WTC11 (cell line): ENCODE data around the gene RFTN1. TPM values are rescaled to one million over a fixed set of nuclear protein-coding genes. Genes with fewer than 3 reads are reported as not detected.

Experiments
- ATAC-seq: fragments of 200-7000 bp; cut with Tn5 transposase; 2 replicates; pipeline ENCODE4 v1.10.0; 2021; ENCODE audit warnings: mild to moderate bottlenecking, moderate library complexity
- CTCF ChIA-PET: fragments of 300-600 bp; sonication (Branson Sonifier 250); formaldehyde crosslinking; loops from one replicate; lab custom pipeline; 2021; ENCODE audit warnings: antibody characterized with exemption; lab: Charles Lee
- POLR2A ChIA-PET: fragments of 350-600 bp; sonication (Branson Sonifier 250); formaldehyde crosslinking; loops from one replicate; lab custom pipeline; 2021; ENCODE audit warnings: antibody characterized with exemption; lab: Charles Lee
- DNase-seq: peaks from one replicate; pipeline ENCODE4 v3.0.0; 2021; ENCODE audit warnings: low spot score
- H3K27ac Mint-ChIP-seq: 2 replicates; pipeline ENCODE4 v1.8.0; 2021; ENCODE audit warnings: mixed read lengths
- H3K27me3 Mint-ChIP-seq: 2 replicates; pipeline ENCODE4 v1.8.0; 2021; ENCODE audit warnings: low read depth, mild to moderate bottlenecking, moderate library complexity, mixed read lengths
- H3K36me3 Mint-ChIP-seq: 2 replicates; pipeline ENCODE4 v1.8.0; 2021; ENCODE audit warnings: mixed read lengths
- H3K4me1 Mint-ChIP-seq: 2 replicates; pipeline ENCODE4 v1.8.0; 2022; ENCODE audit warnings: mixed read lengths
- H3K4me3 Mint-ChIP-seq: 2 replicates; pipeline ENCODE4 v1.8.0; 2021; ENCODE audit warnings: mild to moderate bottlenecking, moderate library complexity, mixed read lengths
- H3K9me3 Mint-ChIP-seq: 2 replicates; pipeline ENCODE4 v1.8.0; 2021; ENCODE audit warnings: mixed read lengths
- ATF1 ChIP-seq: sonication (generic); formaldehyde crosslinking; IDR thresholded peaks from 2 replicates; pipeline ENCODE4 v1.8.1; 2023; ENCODE audit warnings: mild to moderate bottlenecking, moderate library complexity, missing genetic modification reagents
- ETV6 ChIP-seq: sonication (generic); formaldehyde crosslinking; IDR thresholded peaks from 2 replicates; pipeline ENCODE4 v1.8.1; 2022; ENCODE audit warnings: mild to moderate bottlenecking, missing genetic modification reagents
- MXD4 ChIP-seq: fragments of 250-450 bp; sonication (Bioruptor Pico); IDR thresholded peaks from 2 replicates; pipeline ENCODE4 v1.8.0; 2021; ENCODE audit warnings: mild to moderate bottlenecking, moderate library complexity, borderline replicate concordance
- MYBL2 ChIP-seq: sonication (generic); formaldehyde crosslinking; IDR thresholded peaks from 2 replicates; pipeline ENCODE4 v1.8.1; 2023; ENCODE audit warnings: mild to moderate bottlenecking, moderate library complexity, missing genetic modification reagents
- NFE2L1 ChIP-seq: sonication (generic); formaldehyde crosslinking; IDR thresholded peaks from 2 replicates; pipeline ENCODE4 v1.8.1; 2023; ENCODE audit warnings: missing genetic modification reagents
- NR3C1 ChIP-seq: sonication (generic); formaldehyde crosslinking; conservative IDR thresholded peaks from 2 replicates; pipeline ENCODE4 v1.8.1; 2023; ENCODE audit warnings: low read depth, mild to moderate bottlenecking, missing genetic modification reagents
- SOX15 ChIP-seq: fragments of 250-450 bp; sonication (Bioruptor Pico); IDR thresholded peaks from 2 replicates; pipeline ENCODE4 v1.9.0; 2021; ENCODE audit warnings: mild to moderate bottlenecking
- ZNF138 ChIP-seq: sonication (generic); formaldehyde crosslinking; conservative IDR thresholded peaks from 2 replicates; pipeline ENCODE4 v1.8.1; 2022; ENCODE audit warnings: mild to moderate bottlenecking, moderate library complexity, missing genetic modification reagents
- ZNF219 ChIP-seq: sonication (generic); formaldehyde crosslinking; IDR thresholded peaks from 2 replicates; pipeline ENCODE4 v1.8.0; 2023; ENCODE audit warnings: missing genetic modification reagents, mild to moderate bottlenecking, borderline replicate concordance
- ZNF232 ChIP-seq: sonication (generic); formaldehyde crosslinking; IDR thresholded peaks from 2 replicates; pipeline ENCODE4 v1.8.0; 2022; ENCODE audit warnings: mild to moderate bottlenecking, missing genetic modification reagents
- ZNF671 ChIP-seq: fragments of 250-450 bp; sonication (Bioruptor Pico); IDR thresholded peaks from 2 replicates; pipeline ENCODE4 v1.8.0; 2021; ENCODE audit warnings: mild to moderate bottlenecking
- total RNA-seq: library from RNA; stranded (reverse); gene quantifications from 3 replicates; pipeline ENCODE4 v1.2.3, GENCODE V29; 2021
- TF ChIP-seq, protein P1 (sequence below): sonication (generic); formaldehyde crosslinking; IDR thresholded peaks from 2 replicates; pipeline ENCODE4 v1.8.1; 2022; ENCODE audit warnings: low read depth, missing genetic modification reagents, borderline replicate concordance
- TF ChIP-seq, protein P2 (sequence below): sonication (generic); formaldehyde crosslinking; IDR thresholded peaks from 2 replicates; pipeline ENCODE4 v1.8.1; 2022; ENCODE audit warnings: missing genetic modification reagents, borderline replicate concordance
- TF ChIP-seq, protein P3 (sequence below): fragments of 250-450 bp; sonication (Bioruptor Pico); IDR thresholded peaks from 2 replicates; pipeline ENCODE4 v2.1.2; 2022; ENCODE audit warnings: mild to moderate bottlenecking, moderate library complexity
- TF ChIP-seq, protein P4 (sequence below): sonication (generic); formaldehyde crosslinking; IDR thresholded peaks from 2 replicates; pipeline ENCODE4 v1.8.0; 2022; ENCODE audit warnings: missing genetic modification reagents
- TF ChIP-seq, protein P5 (sequence below): sonication (generic); formaldehyde crosslinking; IDR thresholded peaks from 2 replicates; pipeline ENCODE4 v1.8.0; 2022; ENCODE audit warnings: mild to moderate bottlenecking, missing genetic modification reagents
- TF ChIP-seq, protein P6 (sequence below): sonication (generic); formaldehyde crosslinking; IDR thresholded peaks from 2 replicates; pipeline ENCODE4 v1.8.1; 2022; ENCODE audit warnings: mild to moderate bottlenecking, moderate library complexity, missing genetic modification reagents
- TF ChIP-seq, protein P7 (sequence below): sonication (generic); formaldehyde crosslinking; IDR thresholded peaks from 2 replicates; pipeline ENCODE4 v1.8.1; 2023; ENCODE audit warnings: mild to moderate bottlenecking, missing genetic modification reagents
- TF ChIP-seq, protein P8 (sequence below): sonication (generic); formaldehyde crosslinking; IDR thresholded peaks from 2 replicates; pipeline ENCODE4 v1.8.1; 2022; ENCODE audit warnings: mild to moderate bottlenecking, missing genetic modification reagents, moderate library complexity, borderline replicate concordance

Gene RFTN1
- total RNA-seq, 1 experiment from 2014 or later = 3.8 TPM

DNA sequence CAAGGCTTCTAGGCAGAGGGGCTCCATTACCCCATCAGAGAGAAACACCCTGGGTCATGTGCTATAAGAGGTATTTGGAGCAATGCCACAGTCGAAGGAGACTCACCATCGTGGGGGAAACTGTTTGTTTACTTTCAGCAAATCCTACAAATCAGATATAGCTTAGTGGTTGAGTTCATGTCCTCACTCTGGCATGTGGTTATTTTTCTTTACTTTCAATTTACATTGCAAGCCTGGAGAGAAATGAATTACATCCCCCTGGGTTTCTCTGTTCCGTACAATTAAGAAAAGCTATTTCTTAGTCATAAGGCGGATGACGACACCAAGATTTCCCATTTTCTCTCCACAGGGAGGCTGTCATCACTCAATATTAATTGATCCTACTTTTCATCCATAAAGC is 36.9 kb downstream of the RFTN1 start (continued):
- TF ChIP-seq, protein P1, sequence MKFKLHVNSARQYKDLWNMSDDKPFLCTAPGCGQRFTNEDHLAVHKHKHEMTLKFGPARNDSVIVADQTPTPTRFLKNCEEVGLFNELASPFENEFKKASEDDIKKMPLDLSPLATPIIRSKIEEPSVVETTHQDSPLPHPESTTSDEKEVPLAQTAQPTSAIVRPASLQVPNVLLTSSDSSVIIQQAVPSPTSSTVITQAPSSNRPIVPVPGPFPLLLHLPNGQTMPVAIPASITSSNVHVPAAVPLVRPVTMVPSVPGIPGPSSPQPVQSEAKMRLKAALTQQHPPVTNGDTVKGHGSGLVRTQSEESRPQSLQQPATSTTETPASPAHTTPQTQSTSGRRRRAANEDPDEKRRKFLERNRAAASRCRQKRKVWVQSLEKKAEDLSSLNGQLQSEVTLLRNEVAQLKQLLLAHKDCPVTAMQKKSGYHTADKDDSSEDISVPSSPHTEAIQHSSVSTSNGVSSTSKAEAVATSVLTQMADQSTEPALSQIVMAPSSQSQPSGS (CRISPR knock-in tag) = no peak
- no peak for TF ChIP-seq ZNF671
- TF ChIP-seq SOX15 (CRISPR knock-in tag) = no peak
- TF ChIP-seq NR3C1 (CRISPR knock-in tag) = no peak
- no peak for TF ChIP-seq ATF1

DNA sequence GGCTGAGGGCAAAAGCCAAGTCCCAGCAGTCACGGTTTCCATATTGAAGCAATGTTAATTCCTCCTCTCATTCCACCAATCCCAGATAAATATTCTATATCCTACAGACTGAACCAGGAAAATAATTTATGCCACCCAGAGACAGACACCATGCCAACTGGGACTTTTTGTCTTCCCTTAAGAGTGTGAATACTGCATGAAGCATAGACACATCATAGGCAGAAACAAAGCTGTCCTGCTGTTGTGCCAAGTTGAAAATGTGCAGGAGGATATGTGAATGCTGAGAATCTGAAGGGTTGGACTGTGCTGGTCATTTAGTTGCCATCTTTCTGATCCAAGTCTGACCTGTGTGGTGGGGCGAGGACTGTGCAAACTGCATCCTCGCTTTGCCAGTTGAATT is 37.7 kb downstream of the RFTN1 start:
- Mint-ChIP-seq H3K27ac (no peak overlapping the region), H3K4me1 (peaks cover 15% of the 10 kb centered on the region)

DNA sequence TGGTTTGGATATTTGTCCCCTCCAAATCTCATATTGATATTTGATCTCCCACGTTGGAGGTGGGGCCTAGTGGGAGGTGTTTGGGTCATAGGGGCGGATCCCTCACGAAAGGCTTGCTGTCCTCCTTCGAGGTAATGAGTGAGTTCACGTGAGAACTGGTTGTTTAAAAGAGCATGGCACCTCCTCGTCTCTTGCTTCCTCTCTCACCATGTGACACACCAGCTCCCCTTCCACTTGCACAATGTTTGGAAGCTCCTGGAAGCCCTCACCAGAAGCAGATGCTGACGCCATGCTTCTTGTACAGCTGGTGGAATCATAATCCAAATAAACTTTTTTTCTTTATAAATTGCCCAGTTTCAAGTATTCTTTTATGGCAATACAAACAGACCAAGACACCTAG is 38.6 kb downstream of the RFTN1 start:
- H3K9me3 Mint-ChIP-seq = peaks cover 38% of the 10 kb centered on the region
- no peak overlapping the region for H3K27ac Mint-ChIP-seq
- ChIA-PET POLR2A (no interaction called here), CTCF (no interaction called here)
- H3K4me1 Mint-ChIP-seq = peaks cover 8% of the 10 kb centered on the region
- no peak for DNase-seq
- no peak overlapping the region for H3K4me3 Mint-ChIP-seq
- peaks cover 68% of the 10 kb centered on the region for H3K27me3 Mint-ChIP-seq
- H3K36me3 Mint-ChIP-seq = peaks cover 11% of the 10 kb centered on the region
- ATAC-seq = no peak
- TF ChIP-seq, protein P2, sequence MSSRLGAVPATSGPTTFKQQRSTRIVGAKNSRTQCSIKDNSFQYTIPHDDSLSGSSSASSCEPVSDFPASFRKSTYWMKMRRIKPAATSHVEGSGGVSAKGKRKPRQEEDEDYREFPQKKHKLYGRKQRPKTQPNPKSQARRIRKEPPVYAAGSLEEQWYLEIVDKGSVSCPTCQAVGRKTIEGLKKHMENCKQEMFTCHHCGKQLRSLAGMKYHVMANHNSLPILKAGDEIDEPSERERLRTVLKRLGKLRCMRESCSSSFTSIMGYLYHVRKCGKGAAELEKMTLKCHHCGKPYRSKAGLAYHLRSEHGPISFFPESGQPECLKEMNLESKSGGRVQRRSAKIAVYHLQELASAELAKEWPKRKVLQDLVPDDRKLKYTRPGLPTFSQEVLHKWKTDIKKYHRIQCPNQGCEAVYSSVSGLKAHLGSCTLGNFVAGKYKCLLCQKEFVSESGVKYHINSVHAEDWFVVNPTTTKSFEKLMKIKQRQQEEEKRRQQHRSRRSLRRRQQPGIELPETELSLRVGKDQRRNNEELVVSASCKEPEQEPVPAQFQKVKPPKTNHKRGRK = no peak
- TF ChIP-seq ZNF232 = no peak
- TF ChIP-seq, protein P3, sequence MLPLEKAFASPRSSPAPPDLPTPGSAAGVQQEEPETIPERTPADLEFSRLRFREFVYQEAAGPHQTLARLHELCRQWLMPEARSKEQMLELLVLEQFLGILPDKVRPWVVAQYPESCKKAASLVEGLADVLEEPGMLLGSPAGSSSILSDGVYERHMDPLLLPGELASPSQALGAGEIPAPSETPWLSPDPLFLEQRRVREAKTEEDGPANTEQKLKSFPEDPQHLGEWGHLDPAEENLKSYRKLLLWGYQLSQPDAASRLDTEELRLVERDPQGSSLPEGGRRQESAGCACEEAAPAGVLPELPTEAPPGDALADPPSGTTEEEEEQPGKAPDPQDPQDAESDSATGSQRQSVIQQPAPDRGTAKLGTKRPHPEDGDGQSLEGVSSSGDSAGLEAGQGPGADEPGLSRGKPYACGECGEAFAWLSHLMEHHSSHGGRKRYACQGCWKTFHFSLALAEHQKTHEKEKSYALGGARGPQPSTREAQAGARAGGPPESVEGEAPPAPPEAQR = no peak
- TF ChIP-seq ETV6 (CRISPR knock-in tag) = no peak
- TF ChIP-seq MYBL2 (CRISPR knock-in tag) = no peak
- TF ChIP-seq, protein P4, sequence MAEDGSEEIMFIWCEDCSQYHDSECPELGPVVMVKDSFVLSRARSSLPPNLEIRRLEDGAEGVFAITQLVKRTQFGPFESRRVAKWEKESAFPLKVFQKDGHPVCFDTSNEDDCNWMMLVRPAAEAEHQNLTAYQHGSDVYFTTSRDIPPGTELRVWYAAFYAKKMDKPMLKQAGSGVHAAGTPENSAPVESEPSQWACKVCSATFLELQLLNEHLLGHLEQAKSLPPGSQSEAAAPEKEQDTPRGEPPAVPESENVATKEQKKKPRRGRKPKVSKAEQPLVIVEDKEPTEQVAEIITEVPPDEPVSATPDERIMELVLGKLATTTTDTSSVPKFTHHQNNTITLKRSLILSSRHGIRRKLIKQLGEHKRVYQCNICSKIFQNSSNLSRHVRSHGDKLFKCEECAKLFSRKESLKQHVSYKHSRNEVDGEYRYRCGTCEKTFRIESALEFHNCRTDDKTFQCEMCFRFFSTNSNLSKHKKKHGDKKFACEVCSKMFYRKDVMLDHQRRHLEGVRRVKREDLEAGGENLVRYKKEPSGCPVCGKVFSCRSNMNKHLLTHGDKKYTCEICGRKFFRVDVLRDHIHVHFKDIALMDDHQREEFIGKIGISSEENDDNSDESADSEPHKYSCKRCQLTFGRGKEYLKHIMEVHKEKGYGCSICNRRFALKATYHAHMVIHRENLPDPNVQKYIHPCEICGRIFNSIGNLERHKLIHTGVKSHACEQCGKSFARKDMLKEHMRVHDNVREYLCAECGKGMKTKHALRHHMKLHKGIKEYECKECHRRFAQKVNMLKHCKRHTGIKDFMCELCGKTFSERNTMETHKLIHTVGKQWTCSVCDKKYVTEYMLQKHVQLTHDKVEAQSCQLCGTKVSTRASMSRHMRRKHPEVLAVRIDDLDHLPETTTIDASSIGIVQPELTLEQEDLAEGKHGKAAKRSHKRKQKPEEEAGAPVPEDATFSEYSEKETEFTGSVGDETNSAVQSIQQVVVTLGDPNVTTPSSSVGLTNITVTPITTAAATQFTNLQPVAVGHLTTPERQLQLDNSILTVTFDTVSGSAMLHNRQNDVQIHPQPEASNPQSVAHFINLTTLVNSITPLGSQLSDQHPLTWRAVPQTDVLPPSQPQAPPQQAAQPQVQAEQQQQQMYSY (CRISPR knock-in tag) = no peak
- TF ChIP-seq, protein P5, sequence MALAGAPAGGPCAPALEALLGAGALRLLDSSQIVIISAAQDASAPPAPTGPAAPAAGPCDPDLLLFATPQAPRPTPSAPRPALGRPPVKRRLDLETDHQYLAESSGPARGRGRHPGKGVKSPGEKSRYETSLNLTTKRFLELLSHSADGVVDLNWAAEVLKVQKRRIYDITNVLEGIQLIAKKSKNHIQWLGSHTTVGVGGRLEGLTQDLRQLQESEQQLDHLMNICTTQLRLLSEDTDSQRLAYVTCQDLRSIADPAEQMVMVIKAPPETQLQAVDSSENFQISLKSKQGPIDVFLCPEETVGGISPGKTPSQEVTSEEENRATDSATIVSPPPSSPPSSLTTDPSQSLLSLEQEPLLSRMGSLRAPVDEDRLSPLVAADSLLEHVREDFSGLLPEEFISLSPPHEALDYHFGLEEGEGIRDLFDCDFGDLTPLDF (CRISPR knock-in tag) = no peak
- no peak for TF ChIP-seq NFE2L1
- no peak for TF ChIP-seq MXD4 (CRISPR knock-in tag)
- TF ChIP-seq ZNF219 = no peak
- TF ChIP-seq, protein P6, sequence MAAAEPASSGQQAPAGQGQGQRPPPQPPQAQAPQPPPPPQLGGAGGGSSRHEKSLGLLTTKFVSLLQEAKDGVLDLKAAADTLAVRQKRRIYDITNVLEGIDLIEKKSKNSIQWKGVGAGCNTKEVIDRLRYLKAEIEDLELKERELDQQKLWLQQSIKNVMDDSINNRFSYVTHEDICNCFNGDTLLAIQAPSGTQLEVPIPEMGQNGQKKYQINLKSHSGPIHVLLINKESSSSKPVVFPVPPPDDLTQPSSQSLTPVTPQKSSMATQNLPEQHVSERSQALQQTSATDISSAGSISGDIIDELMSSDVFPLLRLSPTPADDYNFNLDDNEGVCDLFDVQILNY = no peak
- no peak for TF ChIP-seq ZNF138 (CRISPR knock-in tag)
- TF ChIP-seq, protein P7, sequence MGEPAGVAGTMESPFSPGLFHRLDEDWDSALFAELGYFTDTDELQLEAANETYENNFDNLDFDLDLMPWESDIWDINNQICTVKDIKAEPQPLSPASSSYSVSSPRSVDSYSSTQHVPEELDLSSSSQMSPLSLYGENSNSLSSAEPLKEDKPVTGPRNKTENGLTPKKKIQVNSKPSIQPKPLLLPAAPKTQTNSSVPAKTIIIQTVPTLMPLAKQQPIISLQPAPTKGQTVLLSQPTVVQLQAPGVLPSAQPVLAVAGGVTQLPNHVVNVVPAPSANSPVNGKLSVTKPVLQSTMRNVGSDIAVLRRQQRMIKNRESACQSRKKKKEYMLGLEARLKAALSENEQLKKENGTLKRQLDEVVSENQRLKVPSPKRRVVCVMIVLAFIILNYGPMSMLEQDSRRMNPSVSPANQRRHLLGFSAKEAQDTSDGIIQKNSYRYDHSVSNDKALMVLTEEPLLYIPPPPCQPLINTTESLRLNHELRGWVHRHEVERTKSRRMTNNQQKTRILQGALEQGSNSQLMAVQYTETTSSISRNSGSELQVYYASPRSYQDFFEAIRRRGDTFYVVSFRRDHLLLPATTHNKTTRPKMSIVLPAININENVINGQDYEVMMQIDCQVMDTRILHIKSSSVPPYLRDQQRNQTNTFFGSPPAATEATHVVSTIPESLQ (CRISPR knock-in tag) = no peak

More for the DNA sequence above, 37.7 kb downstream of the RFTN1 start:
- DNase-seq (no peak), ATAC-seq (no peak)
- Mint-ChIP-seq H3K27me3 (peaks cover 76% of the 10 kb centered on the region), H3K36me3 (peaks cover 7% of the 10 kb centered on the region), H3K9me3 (peaks cover 30% of the 10 kb centered on the region), H3K4me3 (no peak overlapping the region)
- TF ChIP-seq, protein P8, sequence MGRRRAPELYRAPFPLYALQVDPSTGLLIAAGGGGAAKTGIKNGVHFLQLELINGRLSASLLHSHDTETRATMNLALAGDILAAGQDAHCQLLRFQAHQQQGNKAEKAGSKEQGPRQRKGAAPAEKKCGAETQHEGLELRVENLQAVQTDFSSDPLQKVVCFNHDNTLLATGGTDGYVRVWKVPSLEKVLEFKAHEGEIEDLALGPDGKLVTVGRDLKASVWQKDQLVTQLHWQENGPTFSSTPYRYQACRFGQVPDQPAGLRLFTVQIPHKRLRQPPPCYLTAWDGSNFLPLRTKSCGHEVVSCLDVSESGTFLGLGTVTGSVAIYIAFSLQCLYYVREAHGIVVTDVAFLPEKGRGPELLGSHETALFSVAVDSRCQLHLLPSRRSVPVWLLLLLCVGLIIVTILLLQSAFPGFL (CRISPR knock-in tag) = no peak
- TF ChIP-seq SOX15 (CRISPR knock-in tag) = no peak
- ChIA-PET CTCF (no interaction called here), POLR2A (no interaction called here)
